ENCODE measurements around the gene MITD1.
A peak's percentile ranks its signal among the peaks of the same experiment; 100 is the strongest.
"Not testable (repeated sequence)": the region's sequence is repeated elsewhere in the genome, so short reads cannot be mapped to it uniquely, and the experiment has no call there.

The MITD1 gene

GRCh38 chr2:99153921-99154604, 26.8 kb downstream of the MITD1 start:
- no peak for DNase-seq

GRCh38 chr2:99152199-99152895, 28.5 kb downstream of the MITD1 start:
- DNase-seq = no peak

GRCh38 chr2:99150706-99151105, 30.2 kb downstream of the MITD1 start:
- no peak for DNase-seq

- peak; percentile 77 to 90 for DNase-seq
Measured at GRCh38 chr2:99141110-99142108, 39.4 kb downstream of the MITD1 start, which contains the start of gene C2orf15. Gene C2orf15, plus strand, starts transcription at chr2:99141707. Its CDS starts 8,852 bp downstream, at chr2:99150559.

GRCh38 chr2:99140860-99141109, 40.1 kb downstream of the MITD1 start:
- peak in 1 of 2 experiments; percentile 80 for DNase-seq

- DNase-seq = no peak
Measured at GRCh38 chr2:99140056-99140859, 40.6 kb downstream of the MITD1 start.

GRCh38 chr2:99139003-99139402, 41.9 kb downstream of the MITD1 start:
- no peak for DNase-seq

- not testable (repeated sequence) for DNase-seq
Measured at GRCh38 chr2:99135044-99135556, 45.8 kb downstream of the MITD1 start.

- DNase-seq = no peak
Measured at GRCh38 chr2:99127981-99128380, 52.9 kb downstream of the MITD1 start.
